ES-I3 (cell line): ENCODE data around the gene ENKD1.

ENCODE experiments used
- H3K36me3 ChIP-seq: 2 replicates; pipeline ENCODE4 v1.6.1; 2013; ENCODE audit warnings: mild to moderate bottlenecking, low read length, control low read depth, moderate library complexity; ENCODE audit not compliant: insufficient read depth
- H3K4me1 ChIP-seq: 2 replicates; pipeline ENCODE4 v1.6.1; 2013; ENCODE audit warnings: mild to moderate bottlenecking, control low read depth, low read length; ENCODE audit not compliant: insufficient read depth
- H3K9ac ChIP-seq: 2 replicates; pipeline ENCODE4 v1.6.1; 2013; ENCODE audit warnings: low read depth, mild to moderate bottlenecking, low read length, moderate library complexity
- H3K9me3 ChIP-seq: 2 replicates; pipeline ENCODE4 v1.6.1; 2013; ENCODE audit warnings: mild to moderate bottlenecking, low read length, moderate library complexity; ENCODE audit not compliant: control insufficient read depth, insufficient read depth

Gene ENKD1

GRCh38 chr16:67666559-67667452, at the start of gene ENKD1, which contains the start of gene C16orf86:
Gene ENKD1, minus strand, starts transcription at chr16:67666750. Its CDS starts 308 bp downstream, at chr16:67666442.
Gene C16orf86, plus strand, starts transcription at chr16:67666814. Its CDS starts 157 bp downstream, at chr16:67666971.
- no peaks in the 10 kb centered on the region for H3K36me3 ChIP-seq
- no peaks in the 10 kb centered on the region for H3K9me3 ChIP-seq
- peak within 1 kb of the TSS; percentile 79 for H3K9ac ChIP-seq
- H3K4me1 ChIP-seq: no peaks in the 10 kb centered on the region; the same call in 1 of the 2 replicates

- peaks cover 3% of the 10 kb centered on the region; the same call in 1 of the 2 replicates for H3K36me3 ChIP-seq
- peaks cover 15% of the 10 kb centered on the region for H3K4me1 ChIP-seq
- H3K9me3 ChIP-seq: no peaks in the 10 kb centered on the region
- H3K9ac ChIP-seq: no peak overlapping the region
These were observed 49.5 kb upstream of the ENKD1 start for GRCh38 chr16:67716097-67716496.

GRCh38 chr16:67714522-67714921, 48.0 kb upstream of the ENKD1 start:
- peaks cover 7% of the 10 kb centered on the region; the same call in 1 of the 2 replicates for H3K4me1 ChIP-seq
- peaks cover 3% of the 10 kb centered on the region; the same call in 1 of the 2 replicates for H3K36me3 ChIP-seq
- no peaks in the 10 kb centered on the region for H3K9me3 ChIP-seq
- no peak overlapping the region for H3K9ac ChIP-seq

GRCh38 chr16:67713647-67714273, 47.2 kb upstream of the ENKD1 start:
- peaks cover 14% of the 10 kb centered on the region; the same call in 1 of the 2 replicates for H3K4me1 ChIP-seq
- no peak overlapping the region for H3K9ac ChIP-seq
- H3K9me3 ChIP-seq: no peaks in the 10 kb centered on the region
- peaks cover 3% of the 10 kb centered on the region; the same call in 1 of the 2 replicates for H3K36me3 ChIP-seq

GRCh38 chr16:67710607-67711006, 44.1 kb upstream of the ENKD1 start:
- H3K36me3 ChIP-seq: peaks cover 3% of the 10 kb centered on the region; the same call in 1 of the 2 replicates
- peaks cover 20% of the 10 kb centered on the region; the same call in 1 of the 2 replicates for H3K4me1 ChIP-seq
- H3K9ac ChIP-seq: no peak overlapping the region

GRCh38 chr16:67709050-67709449, 42.5 kb upstream of the ENKD1 start:
- H3K4me1 ChIP-seq: peaks cover 20% of the 10 kb centered on the region; the same call in 1 of the 2 replicates
- peaks cover 3% of the 10 kb centered on the region; the same call in 1 of the 2 replicates for H3K36me3 ChIP-seq
- no peaks in the 10 kb centered on the region for H3K9me3 ChIP-seq
- H3K9ac ChIP-seq: no peak overlapping the region

More at GRCh38 chr16:67710607-67711006, 44.1 kb upstream of the ENKD1 start:
- no peaks in the 10 kb centered on the region for H3K9me3 ChIP-seq

GRCh38 chr16:67708368-67708771, 41.8 kb upstream of the ENKD1 start:
- Histone ChIP-seq H3K36me3 (peaks cover 3% of the 10 kb centered on the region; the same call in 1 of the 2 replicates), H3K9ac (no peak overlapping the region), H3K4me1 (peaks cover 14% of the 10 kb centered on the region; the same call in 1 of the 2 replicates), H3K9me3 (no peaks in the 10 kb centered on the region)

GRCh38 chr16:67707790-67708189, 41.2 kb upstream of the ENKD1 start:
- no peaks in the 10 kb centered on the region for H3K9me3 ChIP-seq
- peaks cover 12% of the 10 kb centered on the region; the same call in 1 of the 2 replicates for H3K4me1 ChIP-seq
- no peak overlapping the region for H3K9ac ChIP-seq
- H3K36me3 ChIP-seq: peaks cover 3% of the 10 kb centered on the region; the same call in 1 of the 2 replicates

- Histone ChIP-seq H3K9me3 (no peaks in the 10 kb centered on the region), H3K36me3 (peaks cover 3% of the 10 kb centered on the region; the same call in 1 of the 2 replicates)
These were observed 40.7 kb upstream of the ENKD1 start for GRCh38 chr16:67707210-67707609.

GRCh38 chr16:67704110-67704509, 37.6 kb upstream of the ENKD1 start:
- H3K9ac ChIP-seq: no peak overlapping the region
- H3K4me1 ChIP-seq: peaks cover 9% of the 10 kb centered on the region; the same call in 1 of the 2 replicates
- H3K36me3 ChIP-seq: no peaks in the 10 kb centered on the region
- H3K9me3 ChIP-seq: 0 out of 2 replicates have a peak, but pooled peaks cover 2% of the 10 kb centered on the region

More at GRCh38 chr16:67707210-67707609, 40.7 kb upstream of the ENKD1 start:
- Histone ChIP-seq H3K9ac (no peak overlapping the region), H3K4me1 (peaks cover 12% of the 10 kb centered on the region; the same call in 1 of the 2 replicates)

- Histone ChIP-seq H3K36me3 (no peaks in the 10 kb centered on the region), H3K4me1 (peaks cover 4% of the 10 kb centered on the region; the same call in 1 of the 2 replicates), H3K9ac (no peak overlapping the region), H3K9me3 (0 out of 2 replicates have a peak, but pooled peaks cover 2% of the 10 kb centered on the region)
These were observed 37.1 kb upstream of the ENKD1 start for GRCh38 chr16:67703626-67704025.

GRCh38 chr16:67702130-67702529, 35.6 kb upstream of the ENKD1 start:
- H3K36me3 ChIP-seq: no peaks in the 10 kb centered on the region
- 0 out of 2 replicates have a peak, but pooled peaks cover 2% of the 10 kb centered on the region for H3K9me3 ChIP-seq
- no peaks in the 10 kb centered on the region for H3K4me1 ChIP-seq
- no peak overlapping the region for H3K9ac ChIP-seq

GRCh38 chr16:67701420-67701819, 34.9 kb upstream of the ENKD1 start:
- Histone ChIP-seq H3K9me3 (0 out of 2 replicates have a peak, but pooled peaks cover 2% of the 10 kb centered on the region), H3K9ac (no peak overlapping the region), H3K4me1 (no peaks in the 10 kb centered on the region), H3K36me3 (no peaks in the 10 kb centered on the region)

- 0 out of 2 replicates have a peak, but pooled peaks cover 2% of the 10 kb centered on the region for H3K9me3 ChIP-seq
- no peaks in the 10 kb centered on the region for H3K36me3 ChIP-seq
- H3K4me1 ChIP-seq: no peaks in the 10 kb centered on the region
- H3K9ac ChIP-seq: no peak overlapping the region
These were observed 32.7 kb upstream of the ENKD1 start for GRCh38 chr16:67699265-67699664.
